Smooth muscle cell of the brain vasculature (primary cell): ENCODE data around the gene ZNF446.

Experiments used
- DNase-seq: peaks from one replicate; pipeline ENCODE4 v3.0.0-alpha.2; 2012; ENCODE audit warnings: low read depth, low spot score

Gene ZNF446

DNA sequence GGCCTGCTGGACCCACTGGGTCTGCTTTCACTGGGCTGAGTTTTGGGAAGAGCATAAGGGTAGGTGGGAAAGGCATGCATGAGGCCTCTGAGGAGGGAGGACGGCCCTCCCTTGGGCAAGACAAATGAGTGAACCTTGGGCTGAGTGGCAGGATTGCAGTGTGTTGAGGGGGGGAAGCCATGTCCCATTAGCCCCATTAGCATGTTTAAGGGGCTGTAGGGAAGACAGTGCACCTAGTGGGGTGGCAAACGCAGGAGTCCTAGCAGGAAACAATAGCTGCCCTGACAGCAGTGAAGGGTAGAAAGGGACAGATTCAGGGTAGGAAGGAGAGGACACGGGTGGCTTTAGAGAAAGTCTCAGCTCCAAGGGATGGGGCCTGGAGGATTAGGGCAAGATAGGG lies 46.6 kb downstream of the ZNF446 start:
- DNase-seq, result no peak

DNA sequence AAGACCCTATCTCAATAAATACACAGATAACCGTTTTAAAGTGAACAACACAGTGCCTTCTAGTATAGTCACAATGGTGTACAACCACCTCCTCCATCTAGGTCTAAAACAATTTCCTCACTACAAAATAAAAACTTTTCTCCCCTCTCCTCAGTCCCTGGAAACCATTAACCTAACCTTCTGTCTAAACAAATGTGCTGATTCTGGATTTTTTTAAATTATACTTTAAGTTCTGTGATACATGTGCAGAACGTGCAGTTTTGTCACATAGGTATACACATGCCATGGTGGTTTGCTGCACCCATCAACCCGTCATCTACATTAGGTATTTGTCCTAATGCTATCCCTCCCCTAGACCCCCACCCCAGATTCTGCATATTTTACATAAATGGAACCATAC lies 53.3 kb downstream of the ZNF446 start:
- DNase-seq, result no peak
